Small intestine (tissue), 7 donors: ENCODE data around the gene GUCY1A2. TPM values are rescaled to one million over a fixed set of nuclear protein-coding genes. Genes with fewer than 3 reads are reported as not detected.

Experiments
- DNase-seq, 2 donors: peaks; one replicate each; pipeline versions ENCODE4 v3.0.0 to v3.0.0-alpha.2; 2013
- FAIRE-seq: peaks from 2 replicates; lab custom pipeline; 2012; peaks lifted over from hg19 to GRCh38; lab: Jason Lieb, UNC
- H3K27ac ChIP-seq, 3 donors: one replicate each; pipeline ENCODE4 v1.5.1; 2013; ENCODE audit warnings: low read length in 2 of 3, mild to moderate bottlenecking in 2 of 3, control low read depth in 1 of 3, inconsistent platforms in 1 of 3, low read depth in 1 of 3, moderate library complexity in 1 of 3
- H3K27me3 ChIP-seq, 3 donors: one replicate each; pipeline ENCODE4 v1.6.1; 2013; ENCODE audit warnings: low read length in 3 of 3, inconsistent platforms in 1 of 3; ENCODE audit not compliant: control insufficient read depth in 3 of 3, insufficient read depth in 3 of 3
- H3K36me3 ChIP-seq, 3 donors: one replicate each; pipeline ENCODE4 v1.6.1; 2013; ENCODE audit warnings: low read length in 3 of 3, inconsistent platforms in 1 of 3, low read depth in 1 of 3, mild to moderate bottlenecking in 1 of 3, moderate library complexity in 1 of 3; ENCODE audit not compliant: control insufficient read depth in 3 of 3, insufficient read depth in 2 of 3
- H3K4me1 ChIP-seq, 3 donors: one replicate each; pipeline ENCODE4 v1.6.1; 2013; ENCODE audit warnings: low read length in 2 of 3, inconsistent platforms in 1 of 3, low read depth in 1 of 3, mild to moderate bottlenecking in 1 of 3, moderate library complexity in 1 of 3; ENCODE audit not compliant: control insufficient read depth in 3 of 3, insufficient read depth in 2 of 3
- H3K4me3 ChIP-seq, 3 donors: one replicate each; pipeline ENCODE4 v1.5.1; 2013; ENCODE audit warnings: low read length in 3 of 3, control low read depth in 1 of 3, inconsistent platforms in 1 of 3, low read depth in 1 of 3, mild to moderate bottlenecking in 1 of 3, moderate library complexity in 1 of 3
- H3K9me3 ChIP-seq, 2 donors: one replicate each; pipeline ENCODE4 v1.6.1; 2013; ENCODE audit warnings: low read depth in 1 of 2, low read length in 1 of 2; ENCODE audit not compliant: control insufficient read depth in 2 of 2, insufficient read depth in 1 of 2
- WGBS, 3 donors: extraction: QIAGEN DNeasy Blood & Tissue Kit; methylation state at CpG; one replicate each; pipeline ENCODE4 v1.1.7; 2013; 5-methylcytosine and 5-hydroxymethylcytosine counted together
- polyA plus RNA-seq, 4 donors: library from polyadenylated mRNA; stranded (reverse) in 3 of 4; unstranded in 1 of 4; fragments of 200-250 nt in 3 of 4; fragments of 120-200 nt in 1 of 4; gene quantifications; one replicate each; pipeline versions ENCODE4 v1.2.1 to v1.2.3, GENCODE V29; 2013
- donor health status: healthy with polysubstance abuse.
- donor health status: control.
- donor health status: control.
- donor health status: Bipolar disorder and iron deficiency.
- donor health status: healthy.

The GUCY1A2 gene
- polyA plus RNA-seq, 4 donors: under 0.01 to 1.4 (median 1.0) TPM; not detected in 1

DNA sequence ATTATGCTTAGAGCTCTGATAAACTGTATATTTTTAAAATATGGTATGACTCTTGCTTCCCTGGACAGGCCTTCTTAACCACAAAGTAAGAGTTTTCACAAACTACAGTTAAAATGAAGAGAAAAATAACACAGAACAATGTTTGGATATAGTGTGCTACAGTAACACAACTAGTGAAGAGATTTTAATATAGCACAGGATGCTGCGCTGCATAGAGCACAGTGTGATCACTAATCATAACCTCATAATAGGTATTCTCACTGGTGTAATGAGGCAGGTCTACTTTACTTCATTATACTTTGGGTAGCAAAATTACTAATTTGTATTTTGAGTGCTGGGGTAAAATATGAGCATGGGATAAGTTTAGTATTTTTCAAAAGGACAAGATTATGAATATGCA lies 256.5 kb downstream of the GUCY1A2 start:
- H3K4me3 ChIP-seq: no peak overlapping the region
- WGBS, 3 donors: 82 to 96% (median 91%) methylated on average over 1 of the region's 1 CpG
- H3K36me3 ChIP-seq: peaks cover 0 to 2% (median 0%) of the 10 kb centered on the region in 3 donors
- no peaks in the 10 kb centered on the region for H3K4me1 ChIP-seq
- no peak overlapping the region for H3K27ac ChIP-seq
- DNase-seq: no peak
- H3K27me3 ChIP-seq: no peaks in the 10 kb centered on the region
- FAIRE-seq: no peak
- peaks cover 0 to 5% of the 10 kb centered on the region in 2 donors for H3K9me3 ChIP-seq

DNA sequence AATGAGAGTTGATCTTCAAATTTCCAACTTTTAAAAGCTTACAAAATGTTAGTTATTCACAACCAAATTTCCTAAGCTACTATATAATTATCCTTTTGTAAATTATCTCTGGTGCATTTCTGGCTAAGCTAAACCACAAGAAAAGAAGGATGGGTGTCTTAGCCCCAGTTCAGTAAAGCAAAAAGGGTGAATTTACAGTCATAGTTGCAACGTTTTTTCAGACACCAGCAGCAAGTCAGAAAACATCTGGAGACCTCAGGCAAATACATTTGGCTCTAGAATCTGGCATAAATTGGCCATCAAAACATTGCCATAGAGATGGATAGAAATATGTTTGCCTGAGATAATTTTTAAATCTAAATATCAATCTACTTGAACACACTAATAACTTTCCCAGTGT lies 257.0 kb downstream of the GUCY1A2 start:
- H3K27ac ChIP-seq: no peak overlapping the region
- H3K4me3 ChIP-seq: no peak overlapping the region
- H3K9me3 ChIP-seq: peaks cover 0 to 5% of the 10 kb centered on the region in 2 donors
- no peaks in the 10 kb centered on the region for H3K27me3 ChIP-seq
- H3K4me1 ChIP-seq: no peaks in the 10 kb centered on the region
- WGBS, 3 donors: 0 to 12% (median 3%) methylated on average over 1 of the region's 1 CpG
- FAIRE-seq (no peak), DNase-seq (no peak)
- H3K36me3 ChIP-seq: peaks cover 0 to 2% (median 0%) of the 10 kb centered on the region in 3 donors

DNA sequence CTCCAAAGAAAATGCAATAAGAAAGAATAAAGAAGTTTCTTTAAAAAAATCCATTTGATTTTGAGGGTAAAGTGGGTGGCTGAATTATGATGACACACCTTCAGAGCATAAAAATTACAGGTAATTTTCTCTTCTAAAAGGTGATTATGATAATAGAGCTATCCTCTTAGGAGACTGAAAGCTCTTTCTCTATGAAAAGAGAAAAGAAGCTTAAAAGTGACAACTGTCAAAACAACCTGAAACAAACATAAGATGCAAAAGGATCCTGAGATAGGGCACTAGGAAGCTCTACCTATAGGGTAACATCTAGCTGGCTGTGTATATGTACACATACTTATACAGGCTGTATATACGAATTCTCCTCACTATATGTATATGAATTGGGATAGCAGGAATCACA lies 270.2 kb downstream of the GUCY1A2 start:
- FAIRE-seq (no peak), DNase-seq (no peak)
- no peak overlapping the region for H3K27ac ChIP-seq
- H3K36me3 ChIP-seq: no peaks in the 10 kb centered on the region
- WGBS, 3 donors: 58 to 81% (median 79%) methylated on average over 1 of the region's 1 CpG
- no peak overlapping the region for H3K4me3 ChIP-seq
- no peaks in the 10 kb centered on the region for H3K9me3 ChIP-seq
- H3K4me1 ChIP-seq: no peaks in the 10 kb centered on the region
- no peaks in the 10 kb centered on the region for H3K27me3 ChIP-seq

DNA sequence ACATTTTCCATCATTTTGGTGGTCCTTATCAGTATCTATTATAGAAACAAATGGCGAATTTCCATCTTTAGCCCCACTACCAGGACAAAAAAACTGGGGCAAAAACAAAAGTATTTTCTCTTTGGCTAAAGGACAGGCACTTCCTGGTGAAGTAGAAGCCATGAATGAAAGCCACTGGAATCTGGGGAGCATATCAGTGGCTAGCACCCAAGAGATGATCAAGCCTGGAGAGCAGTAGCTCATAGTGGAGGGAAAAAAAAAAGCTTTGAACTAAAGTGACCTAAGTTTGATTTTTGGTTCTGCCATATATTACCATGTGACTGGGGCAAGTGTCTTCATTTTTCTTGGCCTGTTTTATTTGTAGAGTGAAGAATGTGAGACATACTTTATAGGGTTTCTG lies 272.3 kb downstream of the GUCY1A2 start:
- no peaks in the 10 kb centered on the region for H3K9me3 ChIP-seq
- FAIRE-seq: no peak
- no peaks in the 10 kb centered on the region for H3K36me3 ChIP-seq
- H3K27me3 ChIP-seq: no peaks in the 10 kb centered on the region
- H3K4me3 ChIP-seq: no peak overlapping the region
- no peak overlapping the region for H3K27ac ChIP-seq
- no peaks in the 10 kb centered on the region for H3K4me1 ChIP-seq
- no peak for DNase-seq
- 55 to 72% (median 56%) methylated on average over 1 of the region's 1 CpG for whole genome bisulfite sequencing, 3 donors

- no peaks in the 10 kb centered on the region for H3K9me3 ChIP-seq
- H3K4me1 ChIP-seq: no peaks in the 10 kb centered on the region
- H3K4me3 ChIP-seq: no peak overlapping the region
- DNase-seq (no peak), FAIRE-seq (no peak)
- H3K27ac ChIP-seq: no peak overlapping the region
- WGBS, 3 donors: 69 to 88% (median 85%) methylated on average over 4 of the region's 4 CpGs
- no peaks in the 10 kb centered on the region for H3K36me3 ChIP-seq
- H3K27me3 ChIP-seq: no peaks in the 10 kb centered on the region
Measured at GRCh38 chr11:106733635-106734034, 284.6 kb downstream of the GUCY1A2 start.

- Histone ChIP-seq H3K4me1 (no peaks in the 10 kb centered on the region), H3K27me3 (no peaks in the 10 kb centered on the region), H3K27ac (no peak overlapping the region), H3K9me3 (no peaks in the 10 kb centered on the region), H3K4me3 (no peak overlapping the region), H3K36me3 (no peaks in the 10 kb centered on the region)
- DNase-seq: no peak
- no peak for FAIRE-seq
Measured at GRCh38 chr11:106728859-106729258, 289.4 kb downstream of the GUCY1A2 start.

- FAIRE-seq: no peak
- H3K36me3 ChIP-seq: no peaks in the 10 kb centered on the region
- no peak overlapping the region for H3K27ac ChIP-seq
- WGBS, 3 donors: 81 to 89% (median 85%) methylated on average over 1 of the region's 1 CpG
- H3K9me3 ChIP-seq: no peaks in the 10 kb centered on the region
- no peaks in the 10 kb centered on the region for H3K27me3 ChIP-seq
- no peak overlapping the region for H3K4me3 ChIP-seq
- no peak for DNase-seq
- no peaks in the 10 kb centered on the region for H3K4me1 ChIP-seq
Measured at GRCh38 chr11:106728379-106728778, 289.9 kb downstream of the GUCY1A2 start.

DNA sequence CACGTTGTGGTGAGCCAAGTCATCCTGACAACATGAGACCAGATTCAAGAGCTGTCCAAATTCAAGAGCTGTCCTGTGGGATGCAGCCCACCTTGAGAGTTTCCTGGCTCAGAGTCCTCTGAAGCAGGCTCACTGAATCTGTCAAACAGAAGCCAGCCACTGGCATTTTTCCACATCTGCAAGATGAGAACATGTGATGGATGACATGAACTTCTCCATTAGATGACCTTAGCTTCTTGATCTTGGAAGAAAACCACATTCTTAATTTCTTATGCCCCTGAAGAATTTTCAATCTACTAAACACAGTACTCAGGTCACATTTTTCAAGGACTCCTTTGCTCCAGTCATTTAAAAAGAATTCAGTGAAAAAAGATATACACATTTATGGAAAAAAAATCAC lies 291.0 kb downstream of the GUCY1A2 start:
- DNase-seq: no peak
- H3K27ac ChIP-seq: no peak overlapping the region
- H3K4me1 ChIP-seq: no peaks in the 10 kb centered on the region
- no peaks in the 10 kb centered on the region for H3K36me3 ChIP-seq
- FAIRE-seq: no peak
- no peaks in the 10 kb centered on the region for H3K27me3 ChIP-seq
- H3K9me3 ChIP-seq: no peaks in the 10 kb centered on the region
- WGBS, 3 donors: 41 to 53% (median 45%) methylated on average over 1 of the region's 1 CpG
- no peak overlapping the region for H3K4me3 ChIP-seq

- H3K9me3 ChIP-seq: no peaks in the 10 kb centered on the region
- no peaks in the 10 kb centered on the region for H3K27me3 ChIP-seq
- FAIRE-seq (no peak), DNase-seq (peak in 1 of 2 donors; percentile 6)
- H3K27ac ChIP-seq: no peak overlapping the region
- WGBS, 3 donors: 30 to 44% (median 38%) methylated on average over 5 of the region's 5 CpGs
- H3K4me1 ChIP-seq: no peaks in the 10 kb centered on the region
- H3K4me3 ChIP-seq: no peak overlapping the region
- H3K36me3 ChIP-seq: no peaks in the 10 kb centered on the region
Measured at GRCh38 chr11:106724293-106724892, 293.9 kb downstream of the GUCY1A2 start.
